H1 (cell line): ENCODE measurements around the gene COL4A3. TPM values are rescaled to one million over a fixed set of nuclear protein-coding genes. Genes with fewer than 3 reads are reported as not detected.

Experiments
- CTCF ChIA-PET: fragments of 300-600 bp; sonication (Branson Sonifier 250); formaldehyde crosslinking; loops from one replicate; lab custom pipeline; 2021; ENCODE audit not compliant: partially characterized antibody; lab: Charles Lee
- POLR2A ChIA-PET: fragments of 300-600 bp; sonication (Branson Sonifier 250); formaldehyde crosslinking; loops from one replicate; lab custom pipeline; 2021; ENCODE audit warnings: inconsistent platforms; ENCODE audit not compliant: partially characterized antibody; lab: Charles Lee
- DNase-seq, 2 experiments: peaks; one replicate each; pipeline versions ENCODE4 v3.0.0 to v3.0.0-alpha.2; 2010 to 2022; ENCODE audit warnings: low spot score in 2 of 2, low read depth in 1 of 2, mixed read lengths in 1 of 2
- FAIRE-seq: peaks from 2 replicates; lab custom pipeline; 2011; peaks lifted over from hg19 to GRCh38; lab: Jason Lieb, UNC
- H2AFZ ChIP-seq: 2 replicates; pipeline ENCODE4 v1.8.1; 2012; ENCODE audit warnings: low read length, inconsistent platforms
- H2AK5ac ChIP-seq: 2 replicates; pipeline ENCODE4 v1.6.1; 2013; ENCODE audit warnings: low read depth, low read length
- H2BK120ac ChIP-seq: replicated peaks from 2 replicates; pipeline ENCODE3; 2013; ENCODE audit warnings: low read depth, low read length, inconsistent platforms
- H2BK12ac ChIP-seq: 2 replicates; pipeline ENCODE4 v1.6.1; 2013; ENCODE audit warnings: low read depth, low read length
- H2BK15ac ChIP-seq: 2 replicates; pipeline ENCODE4 v1.6.1; 2013; ENCODE audit warnings: low read length
- H2BK20ac ChIP-seq: 2 replicates; pipeline ENCODE4 v1.6.1; 2013; ENCODE audit warnings: low read length
- H2BK5ac ChIP-seq: 2 replicates; pipeline ENCODE4 v1.6.1; 2013; ENCODE audit warnings: low read depth, low read length
- H3K14ac ChIP-seq: 2 replicates; pipeline ENCODE4 v1.6.1; 2013; ENCODE audit warnings: inconsistent platforms; ENCODE audit not compliant: insufficient read length
- H3K18ac ChIP-seq: 2 replicates; pipeline ENCODE4 v1.6.1; 2013; ENCODE audit warnings: low read length; ENCODE audit errors: extremely low read depth
- H3K23ac ChIP-seq: 2 replicates; pipeline ENCODE4 v1.6.1; 2013; ENCODE audit warnings: inconsistent platforms; ENCODE audit not compliant: insufficient read length
- H3K23me2 ChIP-seq: 2 replicates; pipeline ENCODE4 v1.6.1; 2013; ENCODE audit warnings: low read depth, low read length
- H3K27ac ChIP-seq: 2 replicates; pipeline ENCODE4 v1.6.1; 2011; ENCODE audit warnings: low read depth, low read length, inconsistent platforms
- H3K27me3 ChIP-seq, 4 experiments: replicated peaks in 1 of 4; 1 replicate in 1 of 4; 2 replicates in 3 of 4; pipeline versions ENCODE4 v1.6.1 to v1.8.1; 2011 to 2013; ENCODE audit warnings: low read length in 3 of 4, mild to moderate bottlenecking in 3 of 4, inconsistent platforms in 2 of 4, mixed read lengths in 2 of 4, moderate library complexity in 1 of 4; ENCODE audit not compliant: control insufficient read depth in 3 of 4, insufficient read depth in 3 of 4; ENCODE audit errors: extremely low read depth in 1 of 4
- H3K36me3 ChIP-seq, 4 experiments: 2 replicates each; pipeline versions ENCODE4 v1.6.1 to v1.8.1; 2011 to 2013; ENCODE audit warnings: mild to moderate bottlenecking in 4 of 4, low read length in 3 of 4, moderate library complexity in 2 of 4, control low read depth in 1 of 4, inconsistent platforms in 1 of 4; ENCODE audit not compliant: insufficient read depth in 4 of 4, control insufficient read depth in 2 of 4
- H3K4ac ChIP-seq: replicated peaks from 2 replicates; pipeline ENCODE3; 2013; ENCODE audit warnings: low read length, low read depth, mixed read lengths, inconsistent platforms; ENCODE audit not compliant: insufficient read length
- H3K4me1 ChIP-seq, 4 experiments: replicated peaks in 1 of 4; 1 replicate in 1 of 4; 2 replicates in 3 of 4; pipeline versions ENCODE4 v1.6.1 to v1.8.1; 2011 to 2013; ENCODE audit warnings: low read length in 3 of 4, inconsistent platforms in 2 of 4, mixed read lengths in 1 of 4; ENCODE audit not compliant: insufficient read depth in 4 of 4, control insufficient read depth in 3 of 4
- H3K4me2 ChIP-seq, 2 experiments: 2 replicates each; pipeline versions ENCODE4 v1.6.1 to v1.8.1; 2011 to 2013; ENCODE audit warnings: low read depth in 2 of 2, low read length in 2 of 2, control low read depth in 1 of 2, inconsistent platforms in 1 of 2, mild to moderate bottlenecking in 1 of 2; ENCODE audit not compliant: insufficient read depth in 1 of 2
- H3K4me3 ChIP-seq, 4 experiments: fragments of 200-600, 300-600 bp in 1 of 4; sonication (generic), shearing (Covaris generic), sonication (Bioruptor Twin) in 1 of 4; 2 replicates each; pipeline versions ENCODE4 v1.5.1 to v1.8.1; 2011 to 2016; ENCODE audit warnings: low read length in 4 of 4, low read depth in 3 of 4, control low read depth in 2 of 4, inconsistent platforms in 2 of 4, mild to moderate bottlenecking in 2 of 4, mixed read lengths in 1 of 4, moderate library complexity in 1 of 4; ENCODE audit not compliant: insufficient read depth in 2 of 4; ENCODE audit errors: extremely low read depth in 1 of 4
- H3K56ac ChIP-seq: replicated peaks from 2 replicates; pipeline ENCODE3; 2013; ENCODE audit warnings: low read depth, mild to moderate bottlenecking, mixed read lengths, low read length, inconsistent platforms; ENCODE audit not compliant: insufficient read length
- H3K79me1 ChIP-seq: 2 replicates; pipeline ENCODE4 v1.6.1; 2013; ENCODE audit warnings: low read depth, low read length, control low read depth
- H3K79me2 ChIP-seq, 2 experiments: 2 replicates each; pipeline versions ENCODE4 v1.6.1 to v1.8.1; 2012 to 2013; ENCODE audit warnings: low read length in 2 of 2, mild to moderate bottlenecking in 2 of 2, inconsistent platforms in 1 of 2; ENCODE audit not compliant: insufficient read depth in 2 of 2, control insufficient read depth in 1 of 2
- H3K9ac ChIP-seq, 4 experiments: replicated peaks in 1 of 4; 1 replicate in 1 of 4; 2 replicates in 3 of 4; pipeline versions ENCODE4 v1.6.1 to v1.8.1; 2011 to 2013; ENCODE audit warnings: low read depth in 3 of 4, low read length in 3 of 4, control low read depth in 2 of 4, mild to moderate bottlenecking in 2 of 4, moderate library complexity in 2 of 4, inconsistent platforms in 1 of 4; ENCODE audit errors: extremely low read depth in 1 of 4
- H3K9me3 ChIP-seq, 2 experiments: 2 replicates each; pipeline versions ENCODE4 v1.6.1 to v1.8.1; 2012 to 2013; ENCODE audit warnings: mild to moderate bottlenecking in 2 of 2, moderate library complexity in 2 of 2, control low read depth in 1 of 2, inconsistent platforms in 1 of 2, low read depth in 1 of 2, low read length in 1 of 2, mixed read lengths in 1 of 2; ENCODE audit not compliant: insufficient read depth in 2 of 2
- H4K20me1 ChIP-seq, 2 experiments: replicated peaks in 1 of 2; 2 replicates each; pipeline versions ENCODE3 to v1.8.1; 2011 to 2013; ENCODE audit warnings: inconsistent platforms in 2 of 2, low read length in 2 of 2, mild to moderate bottlenecking in 1 of 2; ENCODE audit not compliant: insufficient read depth in 2 of 2, control insufficient read depth in 1 of 2
- H4K5ac ChIP-seq: 2 replicates; pipeline ENCODE4 v1.6.1; 2013; ENCODE audit warnings: low read length, low read depth, mixed read lengths, inconsistent platforms; ENCODE audit not compliant: insufficient read length
- H4K8ac ChIP-seq: 2 replicates; pipeline ENCODE4 v1.8.0; 2013; ENCODE audit warnings: mild to moderate bottlenecking, moderate library complexity, low read length, inconsistent platforms; ENCODE audit not compliant: insufficient read depth; ENCODE audit errors: extremely low read depth
- H4K91ac ChIP-seq: replicated peaks from 2 replicates; pipeline ENCODE3; 2013; ENCODE audit warnings: low read length, mixed read lengths, inconsistent platforms; ENCODE audit not compliant: insufficient read length
- CHD2 ChIP-seq: IDR thresholded peaks from 2 replicates; pipeline ENCODE4 v1.6.1; 2012; ENCODE audit warnings: low read length, improper control_type of control experiment
- E2F6 ChIP-seq: IDR thresholded peaks from 2 replicates; pipeline ENCODE4 v1.6.1; 2012; ENCODE audit warnings: inconsistent platforms
- HDAC2 ChIP-seq, 2 experiments: fragments of 300-600 bp in 1 of 2; sonication (generic) in 1 of 2; IDR thresholded peaks; 2 replicates each; pipeline ENCODE4 v1.6.1; 2011 to 2012; ENCODE audit warnings: low read depth in 2 of 2, low read length in 2 of 2, mild to moderate bottlenecking in 2 of 2, moderate library complexity in 2 of 2, borderline replicate concordance in 1 of 2, inconsistent platforms in 1 of 2
- JUN ChIP-seq: IDR thresholded peaks from 2 replicates; pipeline ENCODE4 v1.6.1; 2011; ENCODE audit warnings: low read depth, mild to moderate bottlenecking, improper control_type of control experiment, low read length
- KDM1A ChIP-seq: fragments of 200-600, 300-600 bp; sonication (generic); IDR thresholded peaks from 2 replicates; pipeline ENCODE4 v1.7.1; 2016; ENCODE audit warnings: mild to moderate bottlenecking, low read length, borderline replicate concordance
- RFX5 ChIP-seq: IDR thresholded peaks from 2 replicates; pipeline ENCODE4 v1.6.1; 2011; ENCODE audit warnings: low read depth, low read length, improper control_type of control experiment, borderline replicate concordance
- RNF2 ChIP-seq: fragments of 200-900, 300-1000 bp; sonication (generic); IDR thresholded peaks from 2 replicates; pipeline ENCODE4 v1.7.1; 2016; ENCODE audit warnings: borderline replicate concordance, low read depth, mild to moderate bottlenecking, antibody characterized with exemption, low read length; ENCODE audit not compliant: poor library complexity, severe bottlenecking; ENCODE audit errors: missing control alignments
- SIX5 ChIP-seq: IDR thresholded peaks from 2 replicates; pipeline ENCODE4 v1.6.1; 2011; ENCODE audit warnings: mild to moderate bottlenecking, low read depth, low read length
- SP4 ChIP-seq: IDR thresholded peaks from 2 replicates; pipeline ENCODE4 v1.6.1; 2012; ENCODE audit warnings: low read length, inconsistent platforms
- WGBS, 2 experiments: shearing (Covaris generic) in 1 of 2; methylation state at CpG; one replicate each; pipeline versions ENCODE4 v1.1.6 to v1.1.7; 2013 to 2015; ENCODE audit warnings: low lambda C conversion rate in 2 of 2, mixed read lengths in 2 of 2, inconsistent platforms in 1 of 2, low coverage in 1 of 2, missing lambda C conversion rate in 1 of 2; ENCODE audit not compliant: insufficient replicate concordance in 2 of 2, insufficient coverage in 1 of 2, insufficient read length in 1 of 2; ENCODE audit errors: extremely low coverage in 1 of 2, missing lambda C conversion rate in 1 of 2; 5-methylcytosine and 5-hydroxymethylcytosine counted together
- polyA plus RNA-seq, 7 experiments: library from polyadenylated mRNA; depleted of rRNA in 3 of 7; stranded (reverse) in 5 of 7; unstranded in 2 of 7; fragments of >200 nt in 5 of 7; fragments of 200-250 nt in 2 of 7; gene quantifications; 1 replicate in 5 of 7; 2 replicates in 1 of 7; 4 replicates in 1 of 7; pipeline versions ENCODE4 v1.2.1 to v1.2.3, GENCODE V29; 2011 to 2013; ENCODE audit warnings: missing spikeins in 2 of 7, mixed read lengths in 2 of 7
- total RNA-seq: library from RNA; stranded (reverse); fragmentation: NEBNext Ultra II Directional; extraction: Animal tissue kit (Norgen Biotek cat#: 25700); gene quantifications from 2 replicates; pipeline ENCODE4 v1.2.1, GENCODE V29; 2021

Gene COL4A3
- total and polyA plus RNA-seq, 2 of the 8 experiments (the other 6 are each of a cell fraction or from before 2014, with no cell fraction given): 0.12 to 0.17 TPM

- Histone ChIP-seq H4K8ac (no peak overlapping the region), H2BK20ac (no peak overlapping the region), H3K23me2 (no peaks in the 10 kb centered on the region), H2AFZ (no peak overlapping the region), H3K27ac (no peak overlapping the region), H3K79me1 (no peaks in the 10 kb centered on the region), H3K79me2 (no peaks in the 10 kb centered on the region), H3K27me3 (no peaks in the 10 kb centered on the region), H3K36me3 (no peaks in the 10 kb centered on the region), H2BK5ac (no peak overlapping the region), H3K4me1 (no peaks in the 10 kb centered on the region), H2BK12ac (no peak overlapping the region), H2BK15ac (no peak overlapping the region), H3K23ac (no peak overlapping the region), H3K14ac (no peak overlapping the region), H4K20me1 (no peaks in the 10 kb centered on the region), H3K56ac (no peak overlapping the region), H3K9me3 (no peaks in the 10 kb centered on the region), H4K91ac (no peak overlapping the region), H4K5ac (no peak overlapping the region), H3K4me2 (no peak overlapping the region), H3K4me3 (no peak overlapping the region), H3K18ac (no peak overlapping the region), H3K4ac (no peak overlapping the region), H3K9ac (no peak overlapping the region), H2BK120ac (no peak overlapping the region), H2AK5ac (no peak overlapping the region)
- WGBS, 2 experiments: 87% methylated on average over 4 of the region's 4 CpGs; no CpG with 5 or more reads in 1 of the 2 experiments
- ChIA-PET CTCF (interaction anchor here (0.7 to 1.3 kb wide), 2 partner anchors 16 to 156 kb away, joined by 3 to 7 read pairs; no protein-coding TSS in a partner anchor), POLR2A (interaction anchor here (0.7 kb wide), 1 partner anchor 385 kb away, joined by 3 read pairs; no protein-coding TSS in a partner anchor)
- no peak for FAIRE-seq
- DNase-seq: no peak
- TF ChIP-seq SP4: no peak
- no peak for TF ChIP-seq E2F6
- TF ChIP-seq HDAC2 (IDR thresholded peaks at IDR 0.05; ENCODE audit: borderline replicate concordance in 1 of 2, low read depth in 2 of 2, low read length in 2 of 2): no peak
- TF ChIP-seq RNF2: no peak
- no peak for TF ChIP-seq KDM1A
- TF ChIP-seq RFX5: no peak
- TF ChIP-seq JUN: no peak
- TF ChIP-seq CHD2: no peak
- TF ChIP-seq SIX5: no peak
- TF ChIP-seq, all 59 proteins: peak for 0
Measured at GRCh38 chr2:227222292-227222691, 57.9 kb downstream of the COL4A3 start.
